DMS53 treated with DMSO at 0.1 percent for 48 hours (cell line): ENCODE measurements around the gene BRWD1.

Experiments used
- DNase-seq: peaks from one replicate; lab custom pipeline; 2025; ENCODE audit not compliant: unreplicated experiment; lab: John Stamatoyannopoulos, UW

Gene BRWD1

GRCh38 chr21:39330001-39330400 lies 16.6 kb upstream of the BRWD1 start:
- DNase-seq = no peak

GRCh38 chr21:39327727-39328126 lies 14.3 kb upstream of the BRWD1 start:
- DNase-seq = no peak

GRCh38 chr21:39326607-39327307 lies 13.3 kb upstream of the BRWD1 start:
- DNase-seq = no peak

GRCh38 chr21:39325458-39325857 lies 12.0 kb upstream of the BRWD1 start:
- DNase-seq = no peak

- no peak for DNase-seq
Observed at GRCh38 chr21:39321424-39321823, 8.0 kb upstream of the BRWD1 start.

- DNase-seq = no peak
Observed at GRCh38 chr21:39319814-39320332, 6.4 kb upstream of the BRWD1 start.

- DNase-seq = no peak
Observed at GRCh38 chr21:39319251-39319756, 5.9 kb upstream of the BRWD1 start.

GRCh38 chr21:39318091-39318959 lies 4.9 kb upstream of the BRWD1 start:
- DNase-seq = no peak

GRCh38 chr21:39317134-39318090 lies 4.0 kb upstream of the BRWD1 start:
- no peak for DNase-seq

- DNase-seq = no peak
Observed at GRCh38 chr21:39316729-39317128, 3.3 kb upstream of the BRWD1 start.

GRCh38 chr21:39315603-39316445 lies 2.4 kb upstream of the BRWD1 start:
- no peak for DNase-seq

- DNase-seq = peak; percentile 15
Observed at GRCh38 chr21:39314143-39315027, 953 bp upstream of the BRWD1 start.

GRCh38 chr21:39313042-39313570 lies 326 bp downstream of the BRWD1 start:
- peak; percentile 16 for DNase-seq

GRCh38 chr21:39312112-39313041 lies 1.1 kb downstream of the BRWD1 start:
- peak; percentile 53 for DNase-seq

GRCh38 chr21:39311164-39311563 lies 2.3 kb downstream of the BRWD1 start:
- DNase-seq = no peak

- no peak for DNase-seq
Observed at GRCh38 chr21:39307466-39307865, 6.0 kb downstream of the BRWD1 start.

- no peak for DNase-seq
Observed at GRCh38 chr21:39300587-39300986, 12.8 kb downstream of the BRWD1 start.

GRCh38 chr21:39296891-39297290 lies 16.5 kb downstream of the BRWD1 start:
- no peak for DNase-seq
